Psoas muscle (tissue), 8 donors: Measurements from ENCODE around the gene CACNA1E. TPM values are rescaled to one million over a fixed set of nuclear protein-coding genes. Genes with fewer than 3 reads are reported as not detected.

ENCODE experiments used
- ATAC-seq, 4 donors: fragments of 200-7000 bp; cut with Tn5 transposase; one replicate each; pipeline ENCODE4 v1.9.1; 2020; ENCODE audit warnings: moderate library complexity in 3 of 4, mild to moderate bottlenecking in 2 of 4
- DNase-seq, 2 donors: peaks; one replicate each; pipeline ENCODE4 v3.0.0-alpha.2; 2020
- H3K27ac ChIP-seq: fragments of 200-600 bp; one replicate; pipeline ENCODE4 v1.8.0; 2022
- H3K27me3 ChIP-seq, 3 donors: fragments of 200-600 bp in 1 of 3; one replicate each; pipeline versions ENCODE4 v1.6.1 to v1.8.0; 2013 to 2022; ENCODE audit warnings: low read length in 2 of 3, mild to moderate bottlenecking in 2 of 3, moderate library complexity in 1 of 3; ENCODE audit not compliant: insufficient read depth in 3 of 3
- H3K36me3 ChIP-seq, 2 donors: fragments of 200-600 bp in 1 of 2; one replicate each; pipeline versions ENCODE4 v1.6.1 to v1.8.0; 2013 to 2022; ENCODE audit warnings: low read depth in 1 of 2, mild to moderate bottlenecking in 1 of 2, moderate library complexity in 1 of 2; ENCODE audit not compliant: insufficient read depth in 1 of 2
- H3K4me1 ChIP-seq: fragments of 200-600 bp; one replicate; pipeline ENCODE4 v1.8.0; 2022
- H3K4me3 ChIP-seq: fragments of 200-600 bp; one replicate; pipeline ENCODE4 v1.8.0; 2022; ENCODE audit warnings: mild to moderate bottlenecking
- H3K9me3 ChIP-seq: fragments of 200-600 bp; one replicate; pipeline ENCODE4 v1.8.0; 2022
- CTCF ChIP-seq: fragments of 200-600 bp; IDR thresholded peaks from one replicate; pipeline ENCODE4 v1.8.0; 2022; ENCODE audit warnings: antibody characterized with exemption
- WGBS, 3 donors: extraction: QIAGEN DNeasy Blood & Tissue Kit; methylation state at CpG; one replicate each; pipeline versions ENCODE4 v1.1.6 to v1.1.7; 2013; 5-methylcytosine and 5-hydroxymethylcytosine counted together
- intact Hi-C, 2 donors: fragments of 100-400 bp; cut with DNase I; formaldehyde crosslinking; loops; one replicate each; pipeline versions ENCODE4 v1.11.0 to v1.14.2; 2022
- polyA plus RNA-seq, 3 donors: library from polyadenylated mRNA; stranded (reverse); fragments of 200-250 nt; gene quantifications; one replicate each; pipeline ENCODE4 v1.2.3, GENCODE V29; 2013
- total RNA-seq, 4 donors: library from RNA; stranded (reverse); fragmentation: NEBNext Ultra II Directional in 2 of 4; extraction: Animal tissue kit (Norgen Biotek cat#: 25700) in 2 of 4; gene quantifications; one replicate each; pipeline versions ENCODE4 v1.2.1 to v1.2.4, GENCODE V29; 2021 to 2023
- donor health status: healthy with polysubstance abuse.
- donor health status: DM: no; HTN: no; CAD: no; lungs with moderate emphysema.
- donor health status: Bipolar disorder and iron deficiency.
- donor health status: healthy.
- donor health status: DM: yes; HTN: yes; CAD: no.
- donor health status: DM: no; HTN: no; CAD: no.
- donor health status: DM: no; HTN: no; CAD: no.
- donor health status: DM: yes; HTN: yes; CAD: no.

Gene CACNA1E
- total and polyA plus RNA-seq, 7 donors = 0.03 to 0.06 (median 0.05) TPM; not detected in 3

GRCh38 chr1:181661569-181661968 lies 178.3 kb downstream of the CACNA1E start:
- no peaks in the 10 kb centered on the region for H3K4me1 ChIP-seq
- intact Hi-C loops = no loop called here
- TF ChIP-seq CTCF = no peak
- H3K27me3 ChIP-seq = peaks cover 0 to 2% (median 0%) of the 10 kb centered on the region in 3 donors
- no peaks in the 10 kb centered on the region for H3K36me3 ChIP-seq
- 93 to 100% (median 98%) methylated on average over 1 of the region's 1 CpG for WGBS, 3 donors
- no peak overlapping the region for H3K4me3 ChIP-seq
- no peaks in the 10 kb centered on the region for H3K9me3 ChIP-seq
- DNase-seq = no peak
- no peak overlapping the region for H3K27ac ChIP-seq
- no peak for ATAC-seq

DNA sequence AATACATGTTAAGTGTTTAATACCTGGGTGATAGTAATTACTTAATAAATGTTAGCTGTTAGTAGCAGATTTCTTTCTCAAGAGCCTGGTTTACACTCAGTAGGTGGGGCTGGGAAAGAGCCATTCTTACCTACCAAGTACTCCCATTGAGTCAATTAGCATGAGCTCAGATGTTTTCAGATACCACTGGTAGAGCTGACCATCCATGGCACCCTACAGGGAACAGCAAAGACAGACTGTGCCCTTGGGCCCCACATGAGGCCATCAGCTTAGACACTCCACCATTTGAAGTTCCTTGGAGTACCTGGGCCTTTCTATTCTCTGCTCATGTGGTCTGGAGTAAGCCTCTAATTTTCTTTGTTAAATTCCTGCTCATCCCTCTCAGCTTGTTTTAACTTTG lies 179.3 kb downstream of the CACNA1E start:
- no peak for TF ChIP-seq CTCF
- ATAC-seq = no peak
- Histone ChIP-seq H3K4me1 (no peaks in the 10 kb centered on the region), H3K27me3 (peaks cover 0 to 2% (median 0%) of the 10 kb centered on the region in 3 donors), H3K27ac (no peak overlapping the region), H3K4me3 (no peak overlapping the region), H3K9me3 (no peaks in the 10 kb centered on the region), H3K36me3 (no peaks in the 10 kb centered on the region)
- intact Hi-C loops = no loop called here
- DNase-seq = no peak

DNA sequence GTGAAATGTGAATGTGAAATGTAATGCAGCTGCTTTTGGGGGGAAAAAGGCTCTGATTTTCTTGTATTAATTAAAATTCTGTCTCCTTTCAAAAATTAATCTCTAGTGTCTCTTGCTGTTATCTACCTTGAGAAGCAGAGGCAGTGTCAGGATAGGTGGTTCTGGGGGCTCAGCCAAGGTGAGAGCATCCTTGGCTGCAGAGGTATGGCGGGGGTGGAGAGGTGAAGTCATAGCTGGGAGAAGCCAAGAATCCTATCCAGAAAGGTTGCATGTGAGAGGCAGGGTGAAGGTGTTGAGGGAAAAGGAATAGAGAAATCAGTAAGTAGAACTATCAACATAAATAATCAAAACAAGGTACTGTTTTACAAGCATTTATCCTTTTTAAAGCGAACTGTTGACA lies 181.2 kb downstream of the CACNA1E start:
- Histone ChIP-seq H3K27ac (no peak overlapping the region), H3K27me3 (no peaks in the 10 kb centered on the region), H3K36me3 (no peaks in the 10 kb centered on the region), H3K9me3 (no peaks in the 10 kb centered on the region), H3K4me1 (no peaks in the 10 kb centered on the region), H3K4me3 (no peak overlapping the region)
- DNase-seq (no peak), ATAC-seq (no peak)
- TF ChIP-seq CTCF = no peak
- intact Hi-C loops = no loop called here
- WGBS, 3 donors = 88 to 98% (median 94%) methylated on average over 2 of the region's 2 CpGs

DNA sequence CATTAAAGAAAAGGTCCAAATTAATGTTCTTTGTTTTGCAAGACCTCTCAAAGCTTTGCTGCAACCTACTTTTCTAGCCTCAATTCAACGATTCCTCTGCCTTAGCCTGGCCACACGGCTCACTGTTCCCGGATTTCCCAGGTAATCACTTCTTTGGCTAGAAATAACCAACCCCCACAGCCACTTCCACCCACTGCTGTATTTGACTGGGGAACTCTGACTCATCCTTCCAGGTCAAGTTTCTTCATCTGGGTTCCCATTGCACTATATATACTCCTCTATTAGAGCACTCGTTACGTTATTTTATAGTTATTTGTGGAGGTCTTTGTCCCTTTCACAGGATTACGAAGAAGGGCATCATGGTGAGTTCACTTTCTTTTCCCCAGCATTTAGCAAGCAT lies 185.9 kb downstream of the CACNA1E start:
- Histone ChIP-seq H3K27ac (no peak overlapping the region), H3K4me1 (no peaks in the 10 kb centered on the region), H3K4me3 (no peak overlapping the region), H3K9me3 (no peaks in the 10 kb centered on the region), H3K36me3 (no peaks in the 10 kb centered on the region), H3K27me3 (peaks cover 0 to 5% (median 1%) of the 10 kb centered on the region in 3 donors)
- 49 to 62% (median 52%) methylated on average over 6 of the region's 6 CpGs for WGBS, 3 donors
- intact Hi-C loops = no loop called here
- no peak for DNase-seq
- peak in 1 of 4 donors; percentile 92 for ATAC-seq
- TF ChIP-seq CTCF = no peak

- H3K4me3 ChIP-seq = no peak overlapping the region
- no peak for ATAC-seq
- H3K36me3 ChIP-seq = no peaks in the 10 kb centered on the region
- H3K4me1 ChIP-seq = no peaks in the 10 kb centered on the region
- no peak for TF ChIP-seq CTCF
- intact Hi-C loops = no loop called here
- DNase-seq = no peak
- peaks cover 0 to 8% (median 1%) of the 10 kb centered on the region in 3 donors for H3K27me3 ChIP-seq
- H3K9me3 ChIP-seq = no peaks in the 10 kb centered on the region
- WGBS, 3 donors = 69 to 71% (median 70%) methylated on average over 3 of the region's 3 CpGs
- H3K27ac ChIP-seq = no peak overlapping the region
Observed at GRCh38 chr1:181674617-181675016, 191.3 kb downstream of the CACNA1E start.
